Suprapubic skin (tissue), 4 donors: ENCODE measurements around the gene CCND3.

Source experiments
- EP300 ChIP-seq: sonication (generic); formaldehyde crosslinking; IDR thresholded peaks from one replicate; pipeline ENCODE4 v1.6.1; 2017; ENCODE audit warnings: antibody characterized with exemption
- POLR2A ChIP-seq, 2 donors: fragments of 450-650 bp; IDR thresholded peaks; one replicate each; pipeline ENCODE4 v1.6.1; 2017; ENCODE audit warnings: antibody characterized with exemption in 2 of 2, mild to moderate bottlenecking in 2 of 2, moderate library complexity in 2 of 2
- POLR2AphosphoS5 ChIP-seq, 3 donors: sonication (generic); formaldehyde crosslinking; IDR thresholded peaks; one replicate each; pipeline ENCODE4 v1.6.1; 2017; ENCODE audit warnings: antibody characterized with exemption in 3 of 3
- TF ChIP-seq, protein P1 (sequence below), 2 donors: fragments of 200-600 bp in 1 of 2; fragments of 450-650 bp in 1 of 2; sonication (generic) in 1 of 2; IDR thresholded peaks; one replicate each; pipeline ENCODE4 v1.5.1; 2016 to 2019; ENCODE audit warnings: antibody characterized with exemption in 2 of 2, mild to moderate bottlenecking in 1 of 2, moderate library complexity in 1 of 2

- TF ChIP-seq, protein P1, sequence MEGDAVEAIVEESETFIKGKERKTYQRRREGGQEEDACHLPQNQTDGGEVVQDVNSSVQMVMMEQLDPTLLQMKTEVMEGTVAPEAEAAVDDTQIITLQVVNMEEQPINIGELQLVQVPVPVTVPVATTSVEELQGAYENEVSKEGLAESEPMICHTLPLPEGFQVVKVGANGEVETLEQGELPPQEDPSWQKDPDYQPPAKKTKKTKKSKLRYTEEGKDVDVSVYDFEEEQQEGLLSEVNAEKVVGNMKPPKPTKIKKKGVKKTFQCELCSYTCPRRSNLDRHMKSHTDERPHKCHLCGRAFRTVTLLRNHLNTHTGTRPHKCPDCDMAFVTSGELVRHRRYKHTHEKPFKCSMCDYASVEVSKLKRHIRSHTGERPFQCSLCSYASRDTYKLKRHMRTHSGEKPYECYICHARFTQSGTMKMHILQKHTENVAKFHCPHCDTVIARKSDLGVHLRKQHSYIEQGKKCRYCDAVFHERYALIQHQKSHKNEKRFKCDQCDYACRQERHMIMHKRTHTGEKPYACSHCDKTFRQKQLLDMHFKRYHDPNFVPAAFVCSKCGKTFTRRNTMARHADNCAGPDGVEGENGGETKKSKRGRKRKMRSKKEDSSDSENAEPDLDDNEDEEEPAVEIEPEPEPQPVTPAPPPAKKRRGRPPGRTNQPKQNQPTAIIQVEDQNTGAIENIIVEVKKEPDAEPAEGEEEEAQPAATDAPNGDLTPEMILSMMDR (IDR thresholded peaks at IDR 0.05): no peak
- TF ChIP-seq POLR2A (IDR thresholded peaks at IDR 0.05) (no peak), EP300 (no peak), POLR2AphosphoS5 (IDR thresholded peaks at IDR 0.05) (no peak)
Observed at GRCh38 chr6:41937472-41937860, 4.1 kb downstream of the CCND3 start.
